HepG2 (cell line): ENCODE results near the gene KHK. TPM values are rescaled to one million over a fixed set of nuclear protein-coding genes. Genes with fewer than 3 reads are reported as not detected.
A peak's percentile ranks its signal among the peaks of the same experiment; 100 is the strongest.

Source experiments
- CBX2 ChIP-seq, 2 experiments: fragments of 200-600 bp in 1 of 2; sonication (generic); formaldehyde crosslinking in 1 of 2; IDR thresholded peaks; 2 replicates each; pipeline versions ENCODE4 v1.7.0 to v1.8.1; 2018 to 2022; ENCODE audit warnings: low read depth in 2 of 2, low read length in 1 of 2, mild to moderate bottlenecking in 1 of 2, missing genetic modification reagents in 1 of 2
- CSRNP2 ChIP-seq: sonication (generic); formaldehyde crosslinking; conservative IDR thresholded peaks from 2 replicates; pipeline ENCODE4 v1.8.0; 2022; ENCODE audit warnings: low read depth, missing genetic modification reagents
- GPBP1L1 ChIP-seq: sonication (generic); formaldehyde crosslinking; IDR thresholded peaks from 2 replicates; pipeline ENCODE4 v1.5.0; 2020; ENCODE audit warnings: mild to moderate bottlenecking, missing genetic modification reagents
- IRF1 ChIP-seq: sonication (generic); formaldehyde crosslinking; IDR thresholded peaks from 2 replicates; pipeline ENCODE4 v1.4.0; 2020; ENCODE audit warnings: low read depth, mild to moderate bottlenecking, missing genetic modification reagents
- MATR3 ChIP-seq: sonication (generic); formaldehyde crosslinking; IDR thresholded peaks from 2 replicates; pipeline ENCODE4 v1.4.0; 2020; ENCODE audit warnings: missing genetic modification reagents
- NBN ChIP-seq: fragments of 450-650 bp; conservative IDR thresholded peaks from 2 replicates; pipeline ENCODE4 v1.6.1; 2017
- NCOA2 ChIP-seq: sonication (generic); formaldehyde crosslinking; IDR thresholded peaks from 2 replicates; pipeline ENCODE4 v1.8.0; 2022; ENCODE audit warnings: inconsistent platforms
- NFE2L1 ChIP-seq: sonication (generic); formaldehyde crosslinking; IDR thresholded peaks from 2 replicates; pipeline ENCODE4 v1.4.0; 2020; ENCODE audit warnings: missing genetic modification reagents, mild to moderate bottlenecking, borderline replicate concordance
- NR2F2 ChIP-seq: IDR thresholded peaks from 2 replicates; pipeline ENCODE4 v1.6.1; 2012; ENCODE audit warnings: low read depth, inconsistent platforms, borderline replicate concordance
- RAD51 ChIP-seq: fragments of 450-650 bp; IDR thresholded peaks from 2 replicates; pipeline ENCODE4 v1.6.1; 2016; ENCODE audit warnings: borderline replicate concordance
- RARG ChIP-seq: sonication (generic); formaldehyde crosslinking; IDR thresholded peaks from 2 replicates; pipeline ENCODE4 v1.4.0; 2020; ENCODE audit warnings: low read depth, mild to moderate bottlenecking, missing genetic modification reagents
- RBAK ChIP-seq: sonication (generic); formaldehyde crosslinking; IDR thresholded peaks from 2 replicates; pipeline ENCODE4 v1.5.1; 2020; ENCODE audit warnings: mild to moderate bottlenecking, missing genetic modification reagents
- SMARCC2 ChIP-seq: fragments of 450-650 bp; IDR thresholded peaks from 2 replicates; pipeline ENCODE4 v1.6.1; 2017; ENCODE audit warnings: antibody characterized with exemption, mild to moderate bottlenecking
- SNAPC2 ChIP-seq: sonication (generic); formaldehyde crosslinking; IDR thresholded peaks from 2 replicates; pipeline ENCODE4 v1.8.1; 2022; ENCODE audit warnings: mild to moderate bottlenecking, missing genetic modification reagents
- TCF7L2 ChIP-seq: IDR thresholded peaks from 2 replicates; pipeline ENCODE4 v1.6.1; 2011; ENCODE audit warnings: mild to moderate bottlenecking, low read depth, low read length, moderate library complexity
- ZBTB25 ChIP-seq: IDR thresholded peaks from 2 replicates; pipeline ENCODE4 v1.6.1; 2018; ENCODE audit warnings: missing genetic modification reagents
- ZNF3 ChIP-seq: IDR thresholded peaks from 2 replicates; pipeline ENCODE4 v1.7.0; 2017; ENCODE audit warnings: inconsistent platforms
- ZNF354B ChIP-seq: sonication (generic); formaldehyde crosslinking; IDR thresholded peaks from 2 replicates; pipeline ENCODE4 v1.8.0; 2022; ENCODE audit warnings: mild to moderate bottlenecking, missing genetic modification reagents
- ZNF367 ChIP-seq: sonication (generic); formaldehyde crosslinking; IDR thresholded peaks from 2 replicates; pipeline ENCODE4 v1.4.0; 2020; ENCODE audit warnings: missing genetic modification reagents, borderline replicate concordance
- ZNF513 ChIP-seq: sonication (generic); formaldehyde crosslinking; conservative IDR thresholded peaks from 2 replicates; pipeline ENCODE4 v1.5.0; 2020; ENCODE audit warnings: missing genetic modification reagents
- ZNF784 ChIP-seq: sonication (generic); formaldehyde crosslinking; IDR thresholded peaks from 2 replicates; pipeline ENCODE4 v1.5.1; 2020; ENCODE audit warnings: missing genetic modification reagents, mild to moderate bottlenecking, borderline replicate concordance
- ZNF878 ChIP-seq: sonication (generic); formaldehyde crosslinking; IDR thresholded peaks from 2 replicates; pipeline ENCODE4 v1.8.1; 2023; ENCODE audit warnings: mild to moderate bottlenecking, missing genetic modification reagents, moderate library complexity
- ZSCAN31 ChIP-seq: sonication (generic); formaldehyde crosslinking; IDR thresholded peaks from 2 replicates; pipeline ENCODE4 v1.5.0; 2020; ENCODE audit warnings: low read depth, mild to moderate bottlenecking, missing genetic modification reagents
- polyA plus RNA-seq, 8 experiments: library from polyadenylated mRNA; depleted of rRNA in 3 of 8; stranded (reverse) in 7 of 8; unstranded in 1 of 8; fragments of >200 nt; fragmentation: Illumina TruSeq in 4 of 8; extraction: Trizol in 4 of 8; gene quantifications; 2 replicates each; pipeline versions ENCODE4 v1.2.1 to v1.2.3, GENCODE V29; 2011 to 2016; ENCODE audit warnings: low read depth in 4 of 8, missing spikeins in 1 of 8, mixed read lengths in 1 of 8; ENCODE audit not compliant: insufficient read depth in 1 of 8
- total RNA-seq, 5 experiments: library from RNA; depleted of rRNA; stranded (reverse); fragments of >200 nt; fragmentation: Illumina TruSeq; extraction: Trizol; gene quantifications; 2 replicates each; pipeline ENCODE4 v1.2.3, GENCODE V29; 2016; ENCODE audit warnings: low read depth in 1 of 5

The KHK gene
- total and polyA plus RNA-seq, 2 of the 13 experiments (the other 11 are each of a cell fraction or from before 2014, with no cell fraction given), result 40.9 to 99.2 TPM

- TF ChIP-seq ZNF513 (CRISPR knock-in tag) (no peak), ZSCAN31 (CRISPR knock-in tag) (peak; percentile 65; the same call in 1 of the 2 replicates), RARG (CRISPR knock-in tag) (0 out of 2 replicates have a peak, but pooled peaks have one; percentile 42), CBX2 (IDR thresholded peaks at IDR 0.05; ENCODE audit: low read depth, low read length) (no peak), CBX2 (CRISPR knock-in tag; IDR thresholded peaks at IDR 0.05; ENCODE audit: low read depth) (peak; percentile 84), MATR3 (CRISPR knock-in tag) (no peak), ZNF367 (CRISPR knock-in tag) (no peak), SNAPC2 (CRISPR knock-in tag) (no peak), CSRNP2 (no peak), ZBTB25 (CRISPR knock-in tag) (no peak), RAD51 (no peak), TCF7L2 (no peak), ZNF3 (no peak), ZNF878 (no peak; the same call in 1 of the 2 replicates), RBAK (CRISPR knock-in tag) (no peak), ZNF784 (CRISPR knock-in tag) (no peak), NFE2L1 (CRISPR knock-in tag) (no peak), SMARCC2 (no peak), NR2F2 (no peak), ZNF354B (CRISPR knock-in tag) (no peak), NBN (no peak), NCOA2 (CRISPR knock-in tag) (no peak), GPBP1L1 (CRISPR knock-in tag) (no peak), IRF1 (CRISPR knock-in tag) (no peak)
These were observed 37.0 kb downstream of the KHK start, which contains the start of gene ABHD1 (continued) for GRCh38 chr2:27123302-27124150.
